DMS153 treated with DMSO at 0.1 percent for 48 hours (cell line): Measurements from ENCODE around the gene GFRA1.

Source experiments
- DNase-seq: peaks from one replicate; lab custom pipeline; 2025; ENCODE audit not compliant: unreplicated experiment; lab: John Stamatoyannopoulos, UW

Gene GFRA1

DNA sequence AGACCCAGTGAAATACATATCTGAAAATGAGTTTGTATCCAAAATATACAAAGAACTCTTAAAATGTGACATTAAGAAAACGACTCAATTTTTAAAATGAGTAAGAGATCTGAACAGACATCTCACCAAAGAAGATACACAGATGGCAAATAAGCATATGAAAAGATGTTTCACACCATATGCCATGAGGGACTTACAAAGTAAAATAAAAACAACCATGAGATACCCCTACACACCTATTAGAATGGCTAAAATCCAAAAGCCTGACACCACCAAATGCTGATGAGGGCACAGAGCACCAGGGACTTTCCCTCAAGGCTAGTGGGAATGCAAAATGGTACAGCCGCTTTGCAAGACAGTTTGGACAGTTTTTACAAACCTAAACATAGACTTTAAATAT, 27.9 kb downstream of the GFRA1 start:
- DNase-seq, result no peak

GRCh38 chr10:116241642-116242410, 31.2 kb downstream of the GFRA1 start:
- no peak for DNase-seq

DNA sequence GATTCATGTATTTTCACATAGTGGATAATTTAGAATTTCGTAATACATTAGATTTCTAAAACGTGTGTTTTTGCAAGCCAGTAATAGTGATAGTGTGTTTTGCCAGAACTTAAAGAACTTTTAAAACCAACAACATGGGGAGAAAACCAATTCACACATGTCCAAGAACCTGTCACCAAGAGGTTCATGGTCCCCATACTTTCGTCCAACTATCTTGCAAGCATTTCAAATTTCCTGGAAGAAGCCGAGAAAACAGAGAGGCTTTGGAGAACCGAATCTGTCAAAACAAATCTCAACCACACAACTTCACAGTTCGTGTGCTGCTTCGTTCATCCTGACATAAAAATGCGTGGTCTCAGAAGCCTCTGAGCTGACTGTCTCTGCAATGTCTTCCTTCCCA, 31.9 kb downstream of the GFRA1 start:
- no peak for DNase-seq

GRCh38 chr10:116240157-116240950, 32.7 kb downstream of the GFRA1 start:
- DNase-seq, result no peak

DNA sequence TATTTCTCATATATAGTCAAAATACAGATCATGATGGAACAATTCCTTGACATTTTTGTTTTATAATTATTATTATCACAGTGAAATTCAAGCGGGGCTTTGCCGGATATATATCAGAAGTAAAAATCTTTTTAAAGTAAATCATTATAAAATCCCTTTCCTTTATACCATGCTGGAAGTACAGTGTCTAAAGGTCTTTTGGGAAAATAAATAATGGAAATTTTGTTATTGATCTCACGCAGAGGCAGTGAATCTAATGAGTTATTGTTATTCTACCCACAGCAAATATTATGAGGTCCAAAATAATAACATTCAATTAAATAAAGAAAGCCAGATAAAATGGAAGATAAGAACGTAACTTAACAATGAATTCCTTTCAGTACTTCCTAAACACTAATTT, 33.8 kb downstream of the GFRA1 start:
- DNase-seq, result no peak

DNA sequence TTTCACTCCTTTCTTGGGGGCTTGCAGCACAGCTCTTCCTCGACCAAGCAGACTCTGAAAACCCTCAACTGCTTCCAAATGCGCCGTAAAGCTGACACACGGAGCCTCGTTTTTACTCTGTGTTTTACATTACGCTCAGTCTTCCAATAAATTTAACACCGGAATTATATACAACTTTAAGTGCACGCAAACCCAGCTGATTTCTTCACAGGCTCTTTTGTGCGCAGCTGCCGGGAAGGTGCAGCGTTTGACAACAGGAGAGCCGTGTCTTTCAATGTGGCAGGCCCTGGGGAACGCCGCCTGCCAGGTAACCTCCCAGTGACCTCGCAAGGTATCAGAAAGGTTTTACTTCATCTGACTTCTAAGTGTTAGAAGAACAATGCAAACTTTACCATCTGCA, 35.0 kb downstream of the GFRA1 start:
- DNase-seq, result no peak

- no peak for DNase-seq
These were observed 35.7 kb downstream of the GFRA1 start for GRCh38 chr10:116237260-116237659.

DNA sequence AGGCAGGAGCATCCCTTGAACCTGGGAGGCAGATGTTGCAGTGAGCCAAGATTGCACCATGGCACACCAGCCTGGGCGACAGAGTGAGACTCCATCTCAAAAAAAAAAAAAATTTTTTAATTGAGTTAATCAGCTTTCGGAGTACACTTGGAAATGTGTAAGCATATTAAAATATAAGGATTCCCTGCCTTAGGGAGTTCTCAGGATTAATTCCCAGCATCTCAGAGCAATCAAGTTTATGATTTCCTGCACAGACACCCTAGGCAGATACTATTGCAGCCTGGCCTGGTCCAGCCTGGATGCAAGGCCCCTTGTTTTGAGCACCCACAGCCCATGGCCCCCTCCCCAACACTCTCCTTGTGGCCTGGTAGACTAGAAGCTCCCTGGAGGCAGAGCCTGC, 39.8 kb downstream of the GFRA1 start:
- DNase-seq, result no peak

- no peak for DNase-seq
These were observed 40.4 kb downstream of the GFRA1 start for GRCh38 chr10:116232613-116233012.

DNA sequence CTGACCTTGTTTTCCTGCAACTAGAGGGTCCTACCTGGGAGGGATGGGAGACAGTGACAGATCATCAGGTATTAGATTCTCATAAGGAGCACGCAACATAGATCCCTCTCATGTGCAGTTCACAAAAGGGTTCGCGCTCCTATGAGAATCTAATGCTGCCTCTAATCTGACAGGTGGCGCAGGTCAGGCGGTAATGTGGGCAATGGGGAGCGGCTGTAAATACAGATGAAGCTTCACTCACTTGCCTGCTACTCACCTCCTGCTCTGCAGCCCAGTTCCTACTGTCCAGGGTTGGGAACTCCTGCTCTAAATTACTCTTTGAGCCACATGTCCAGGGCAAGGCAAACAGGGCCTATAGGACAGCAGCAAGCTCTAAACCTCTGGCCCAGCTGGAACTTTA, 46.2 kb downstream of the GFRA1 start:
- no peak for DNase-seq

DNA sequence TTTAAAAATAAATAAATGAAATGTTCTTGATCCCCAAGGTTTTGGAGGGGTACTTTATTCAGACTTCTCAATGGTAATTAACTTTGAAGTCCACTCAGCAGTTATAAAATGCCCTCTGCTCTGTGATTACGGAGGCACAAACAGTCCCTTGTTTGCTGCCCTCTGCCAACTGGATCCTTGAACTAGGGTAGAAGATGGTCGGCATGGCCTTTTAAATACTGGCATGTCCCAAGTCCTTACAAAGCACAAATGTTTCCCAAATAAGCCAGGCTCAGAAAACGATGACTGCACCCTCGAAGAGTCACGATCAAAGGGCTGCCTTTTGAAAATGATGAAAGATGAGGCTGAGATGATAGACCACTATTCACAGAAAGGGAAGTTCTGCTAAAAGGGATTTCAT, 47.0 kb downstream of the GFRA1 start:
- no peak for DNase-seq

GRCh38 chr10:116223289-116223688, 49.7 kb downstream of the GFRA1 start:
- DNase-seq, result no peak

GRCh38 chr10:116221053-116221452, 52.0 kb downstream of the GFRA1 start:
- DNase-seq, result no peak

DNA sequence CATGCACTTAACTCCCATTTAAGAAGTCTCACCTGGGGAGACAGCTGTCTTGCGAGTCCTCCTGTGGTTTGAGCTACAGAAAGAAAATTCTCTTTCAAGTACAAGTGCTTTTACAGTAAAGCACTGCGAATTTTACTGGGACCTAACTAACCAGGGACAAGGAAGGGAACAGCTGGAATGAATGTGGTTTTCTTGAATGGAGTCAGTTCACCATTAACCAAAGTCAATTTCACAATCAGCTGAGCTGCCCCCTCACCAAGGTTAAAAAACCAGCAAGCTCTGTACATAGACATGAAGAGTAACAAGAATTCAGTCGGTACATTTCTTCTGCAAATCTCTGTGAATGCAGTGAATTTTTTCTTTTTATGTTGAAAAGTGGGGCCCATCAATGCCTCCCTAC, 56.3 kb downstream of the GFRA1 start:
- DNase-seq, result no peak

- no peak for DNase-seq
These were observed 57.4 kb downstream of the GFRA1 start for GRCh38 chr10:116215651-116216050.

DNA sequence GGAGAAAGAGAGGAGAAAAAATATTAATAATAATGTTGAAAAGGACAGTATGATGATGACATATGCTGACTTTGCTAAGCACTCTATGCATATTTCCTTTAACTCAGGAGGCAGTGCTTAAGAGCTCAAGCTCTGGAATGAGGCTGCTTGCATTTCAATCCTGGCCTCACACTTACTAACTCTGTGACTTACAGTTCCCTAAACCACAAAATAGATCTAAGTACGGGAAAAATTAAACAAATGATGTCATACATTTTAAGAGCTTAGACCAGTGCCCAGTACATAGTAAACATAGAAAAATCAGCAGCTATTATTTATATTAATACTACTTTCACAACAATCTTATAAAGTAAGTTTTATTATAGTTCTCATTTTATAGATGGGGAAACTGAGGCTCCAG, 61.3 kb downstream of the GFRA1 start:
- no peak for DNase-seq

DNA sequence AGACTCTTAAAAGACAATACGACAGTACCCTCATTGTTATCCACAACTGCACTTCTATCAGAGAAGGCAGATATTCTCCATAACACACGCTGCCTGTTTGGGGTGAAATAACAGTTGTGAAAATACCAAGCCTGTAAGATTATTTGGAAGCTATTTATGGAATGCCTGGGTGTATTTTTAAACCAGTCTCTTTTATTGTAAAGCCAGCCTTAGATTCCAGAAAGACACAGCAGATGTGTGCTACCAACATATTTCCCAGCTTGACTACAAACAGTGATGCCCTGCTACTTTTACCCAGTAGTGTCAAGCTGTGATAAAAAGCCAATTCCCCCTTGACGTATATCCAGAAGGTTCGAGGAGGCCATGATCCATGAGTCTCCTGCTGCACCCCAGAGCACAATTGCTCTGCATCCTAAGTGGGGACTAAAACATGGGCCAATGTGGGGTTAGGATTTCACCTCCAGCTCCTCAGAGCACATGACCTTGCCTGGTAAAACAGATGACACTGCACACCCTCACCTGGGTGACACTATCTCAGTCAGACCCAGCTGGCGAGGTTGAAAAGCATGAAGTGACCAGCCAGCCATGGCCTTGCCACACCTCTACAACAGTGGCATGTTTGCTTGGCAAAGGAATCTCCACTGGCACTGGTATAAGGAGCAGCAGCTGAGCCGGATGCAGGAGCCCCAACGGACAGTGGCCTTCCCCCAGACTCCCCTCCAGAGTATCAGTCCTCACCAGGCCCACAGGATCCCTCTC, 62.2 kb downstream of the GFRA1 start:
- DNase-seq, result no peak

DNA sequence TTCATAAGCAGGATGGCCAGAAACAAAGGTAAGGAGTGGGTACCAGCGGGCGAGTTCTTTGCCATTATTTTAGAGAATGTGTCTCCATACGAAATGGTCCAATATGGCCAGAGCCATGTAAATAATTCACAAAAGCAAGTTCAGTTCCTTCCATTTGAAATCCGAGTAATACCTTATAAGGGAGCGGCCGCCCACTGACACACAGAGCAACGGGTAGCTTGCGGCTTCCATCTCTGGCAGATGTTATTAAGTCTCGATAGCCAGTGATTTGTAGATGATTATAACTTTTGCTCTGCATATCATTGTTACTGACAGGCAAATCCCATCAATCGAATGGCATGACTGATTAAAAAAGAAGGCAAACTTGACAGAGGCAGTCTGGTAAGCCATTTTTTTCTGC, 63.2 kb downstream of the GFRA1 start:
- DNase-seq, result no peak

GRCh38 chr10:116208956-116209567, 63.9 kb downstream of the GFRA1 start:
- no peak for DNase-seq

DNA sequence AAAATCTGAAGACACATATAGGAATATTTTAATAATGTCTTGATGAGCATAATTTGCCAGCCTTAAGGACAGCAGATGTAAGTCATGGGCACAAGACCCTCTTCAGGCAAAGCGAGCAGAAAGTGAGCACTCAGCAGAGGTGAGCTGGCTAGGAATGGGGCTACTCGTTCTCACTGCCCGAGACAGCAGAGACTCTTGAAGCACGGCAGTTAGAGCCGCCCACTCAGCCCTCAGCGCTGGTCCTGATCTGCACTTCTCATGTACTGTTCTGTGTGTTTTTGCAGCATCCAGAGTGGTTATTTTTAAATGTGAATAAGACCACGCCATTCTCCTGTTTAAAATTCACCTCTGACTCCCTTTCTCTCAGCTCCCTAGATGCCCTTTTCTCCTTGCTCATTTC, 65.3 kb downstream of the GFRA1 start:
- DNase-seq, result no peak

DNA sequence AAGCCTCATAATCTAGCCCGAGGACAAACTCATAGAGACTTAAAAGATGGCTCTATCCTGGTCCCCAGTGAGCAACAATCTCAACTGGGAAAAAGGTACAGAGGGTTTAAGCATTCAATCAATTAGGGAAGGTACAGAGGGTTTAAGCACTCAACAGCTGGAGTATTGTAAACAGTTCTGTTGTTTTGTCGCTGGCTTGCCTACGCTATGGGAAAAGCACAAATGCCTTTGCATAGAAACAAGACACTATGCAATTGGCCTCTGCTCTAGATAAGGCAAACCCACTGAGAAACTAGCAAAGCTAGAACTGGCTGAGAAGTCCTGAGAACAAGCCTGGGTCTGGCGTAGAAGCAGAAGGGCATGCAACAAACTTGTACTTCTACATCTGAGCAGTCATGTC, 69.3 kb downstream of the GFRA1 start:
- DNase-seq, result no peak
